ENCODE results near the gene TNIP2. TPM values are rescaled to one million over a fixed set of nuclear protein-coding genes. Genes with fewer than 3 reads are reported as not detected.
A peak's percentile ranks its signal among the peaks of the same experiment; 100 is the strongest.
"Not testable (repeated sequence)": the region's sequence is repeated elsewhere in the genome, so short reads cannot be mapped to it uniquely, and the experiment has no call there.

Gene TNIP2
- total RNA-seq, 1 experiment from 2014 or later, result 74.0 TPM

DNA sequence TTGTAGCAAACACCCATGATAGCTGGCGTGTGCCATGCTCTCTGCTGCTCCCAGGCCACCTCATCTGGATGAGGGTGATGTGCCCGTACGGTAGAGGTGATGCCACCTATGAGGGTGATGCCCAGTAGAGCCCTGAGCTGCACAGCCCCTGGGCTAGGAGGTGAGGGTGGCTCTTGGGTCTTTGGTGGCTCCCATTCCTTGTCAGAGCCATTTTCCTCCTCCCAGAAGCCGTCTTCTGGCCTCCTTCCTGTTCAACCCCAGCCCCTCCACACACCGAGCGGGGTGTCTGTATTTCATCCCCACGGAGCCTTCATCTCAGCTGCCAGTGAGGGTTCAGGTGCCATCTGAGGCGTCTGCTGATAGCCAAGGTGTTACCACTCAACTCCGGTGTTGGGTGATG, 12.0 kb upstream of the TNIP2 start:
- DNase-seq (ENCODE audit: low spot score), result no peak

DNA sequence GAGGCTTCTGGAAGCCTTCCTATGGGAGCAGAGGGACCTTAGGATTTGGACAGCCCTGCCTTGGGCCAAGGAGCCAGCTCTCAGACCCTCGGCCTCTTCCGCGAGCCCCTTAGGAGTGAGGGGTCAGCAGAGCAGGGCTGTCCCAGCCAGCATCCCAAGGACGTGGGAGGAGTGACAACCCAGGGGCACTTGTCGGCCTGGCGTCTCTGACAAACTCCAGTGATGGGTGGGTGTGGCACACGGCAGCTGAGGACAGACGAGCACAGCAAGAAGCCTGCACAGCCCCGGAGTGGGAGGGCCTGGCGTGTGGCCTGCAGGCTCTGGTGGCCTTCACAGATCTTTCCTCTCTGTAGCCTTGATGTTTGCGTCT, 11.6 kb upstream of the TNIP2 start:
- no peak for DNase-seq (ENCODE audit: low spot score)

DNA sequence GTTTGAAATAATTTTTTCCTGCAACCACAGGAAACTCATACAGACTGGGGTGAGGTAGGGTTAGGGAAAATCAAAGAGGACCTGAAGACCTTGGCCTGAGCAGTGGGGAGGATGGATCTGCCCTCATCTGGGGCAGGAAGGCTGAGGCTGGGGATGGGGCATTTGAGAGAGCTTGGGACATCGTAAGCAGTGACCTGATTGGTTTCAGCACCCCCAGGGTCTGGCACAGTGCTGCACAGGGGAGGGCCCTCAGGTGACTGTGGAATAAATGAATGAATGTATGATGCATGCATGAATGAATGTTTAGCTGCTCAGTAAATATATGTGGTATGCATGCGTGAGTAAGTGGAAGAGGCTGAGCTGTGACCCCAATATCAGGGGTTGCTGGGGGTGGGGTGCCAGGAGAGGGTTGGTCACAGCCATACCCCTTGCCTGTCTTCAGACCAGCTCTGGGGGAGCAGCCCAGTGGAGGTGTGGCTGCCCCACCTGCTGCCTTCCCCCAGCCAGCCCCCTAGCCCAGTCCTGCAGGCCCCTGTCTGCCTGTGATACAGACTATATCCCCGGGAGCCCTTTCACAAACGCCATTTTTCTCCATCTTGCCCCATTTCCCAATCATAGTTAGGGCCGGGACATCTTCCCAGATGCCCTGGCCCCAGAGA, 11.0 kb upstream of the TNIP2 start:
- no peak for DNase-seq (ENCODE audit: low spot score)

DNA sequence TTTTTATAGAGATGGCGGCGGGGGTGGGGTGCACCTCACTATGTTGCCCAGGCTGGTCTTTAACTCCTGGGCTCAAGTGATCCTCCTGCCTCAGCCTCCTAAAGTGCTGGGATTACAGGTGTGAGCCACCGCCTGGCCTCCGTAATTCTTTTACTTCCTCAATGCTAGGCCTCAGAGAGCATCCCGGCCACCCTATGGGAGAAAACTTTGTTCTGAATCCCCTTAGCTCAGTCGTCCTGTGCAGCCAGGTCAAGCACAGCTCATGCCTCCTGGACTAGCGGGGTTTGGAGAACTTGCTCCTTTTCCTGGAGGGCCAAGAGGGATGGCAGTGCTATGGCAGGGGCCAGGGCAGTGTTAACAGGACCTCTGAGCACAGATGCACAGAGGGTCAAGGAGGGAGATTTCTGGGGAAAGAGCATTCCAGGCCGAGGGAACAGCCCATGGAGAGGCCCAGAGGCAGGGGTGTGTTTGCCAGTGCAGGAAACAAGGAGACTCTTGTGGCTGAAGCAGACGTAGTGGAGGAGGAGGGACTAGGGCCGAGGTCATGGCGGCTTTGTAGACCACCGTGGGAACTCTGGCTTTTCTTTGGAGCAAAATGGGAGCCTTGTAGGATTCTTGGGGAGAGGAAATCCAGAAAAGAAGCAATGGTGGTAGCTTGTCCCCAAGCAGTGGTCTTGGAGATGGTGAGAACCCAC, 9.8 kb upstream of the TNIP2 start:
- no peak for DNase-seq (ENCODE audit: low spot score)

DNA sequence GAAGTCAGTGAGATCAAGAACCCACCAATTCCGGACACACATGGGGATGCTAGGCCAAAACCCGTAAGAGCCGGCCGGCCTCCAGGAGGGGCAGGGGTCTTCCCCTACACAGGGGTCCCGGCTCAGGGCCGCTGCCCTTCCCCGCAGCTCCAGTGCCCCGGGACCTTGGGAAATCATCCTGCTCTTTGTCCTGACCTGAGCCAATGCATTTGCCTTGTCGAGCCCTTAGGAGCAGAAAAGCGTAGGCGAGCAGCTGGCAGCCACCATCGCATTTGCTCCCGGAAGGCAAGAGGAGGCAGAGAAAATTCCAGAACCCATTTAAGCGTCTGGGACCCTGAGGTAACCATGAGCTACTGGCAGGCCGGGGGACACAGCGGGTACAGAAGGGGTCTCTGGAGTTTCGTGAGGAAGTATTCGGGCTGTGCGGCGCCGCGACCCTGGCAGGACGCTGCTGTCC, 7.4 kb upstream of the TNIP2 start:
- no peak for DNase-seq (ENCODE audit: low spot score)

DNA sequence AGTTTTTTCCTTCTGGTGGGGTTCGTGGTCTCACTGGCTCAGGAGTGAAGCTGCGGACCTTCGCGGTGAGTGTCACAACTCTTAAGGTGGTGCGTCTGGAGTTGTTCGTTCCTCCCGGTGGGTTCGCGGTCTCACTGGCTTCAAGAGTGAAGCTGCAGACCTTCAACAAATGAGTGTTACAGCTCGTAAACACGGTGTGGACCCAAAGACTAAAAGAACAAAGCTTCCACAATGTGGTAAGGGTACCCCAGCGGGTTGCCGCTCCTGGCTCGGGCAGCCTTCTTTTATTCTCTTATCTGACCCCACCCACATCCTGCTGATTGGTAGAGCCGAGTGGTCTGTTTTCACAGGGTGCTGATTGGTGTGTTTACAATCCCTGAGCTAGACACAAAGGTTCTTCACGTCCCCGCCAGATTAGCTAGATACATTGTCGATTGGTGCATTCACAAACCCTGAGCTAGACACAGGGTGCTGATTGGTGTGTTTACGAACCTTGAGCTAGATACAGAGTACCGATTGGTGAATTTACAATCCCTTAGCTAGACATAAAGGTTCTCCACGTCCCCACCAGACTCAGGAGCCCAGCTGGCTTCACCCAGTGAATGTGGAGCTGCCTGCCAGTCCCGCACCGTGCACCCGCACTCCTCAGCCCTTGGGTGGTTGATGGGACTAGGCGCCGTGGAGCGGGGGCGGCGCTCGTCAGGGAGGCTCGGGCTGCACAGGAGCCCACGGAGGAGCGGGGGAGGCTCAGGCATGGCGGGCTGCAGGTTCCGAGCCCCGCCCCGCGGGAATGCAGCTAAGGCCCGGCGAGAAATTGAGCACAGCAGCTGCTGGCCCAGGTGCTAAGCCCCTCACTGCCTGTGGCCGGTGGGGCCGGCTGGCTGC, 6.6 kb upstream of the TNIP2 start:
- DNase-seq (ENCODE audit: low spot score), result not testable (repeated sequence)

DNA sequence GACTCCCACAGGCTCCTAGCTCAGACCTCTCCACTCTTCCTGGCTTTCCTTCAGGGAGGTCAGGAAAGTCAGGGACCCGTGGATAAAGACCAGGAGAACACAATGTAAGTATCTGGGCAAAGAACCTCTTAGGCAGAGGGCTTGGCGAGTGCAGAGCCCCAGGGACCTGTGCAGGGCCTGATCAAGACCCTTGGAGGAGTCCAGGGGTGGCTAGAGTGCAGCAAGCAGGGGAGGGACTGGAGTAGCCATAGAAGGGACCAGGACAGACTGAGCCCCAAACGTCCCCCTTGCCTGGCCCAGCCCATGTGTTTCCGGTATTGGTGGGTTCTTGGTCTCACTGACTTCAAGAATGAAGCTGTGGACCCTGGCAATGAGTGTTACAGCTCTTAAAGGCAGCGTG, 5.9 kb upstream of the TNIP2 start:
- no peak for DNase-seq (ENCODE audit: low spot score)

DNA sequence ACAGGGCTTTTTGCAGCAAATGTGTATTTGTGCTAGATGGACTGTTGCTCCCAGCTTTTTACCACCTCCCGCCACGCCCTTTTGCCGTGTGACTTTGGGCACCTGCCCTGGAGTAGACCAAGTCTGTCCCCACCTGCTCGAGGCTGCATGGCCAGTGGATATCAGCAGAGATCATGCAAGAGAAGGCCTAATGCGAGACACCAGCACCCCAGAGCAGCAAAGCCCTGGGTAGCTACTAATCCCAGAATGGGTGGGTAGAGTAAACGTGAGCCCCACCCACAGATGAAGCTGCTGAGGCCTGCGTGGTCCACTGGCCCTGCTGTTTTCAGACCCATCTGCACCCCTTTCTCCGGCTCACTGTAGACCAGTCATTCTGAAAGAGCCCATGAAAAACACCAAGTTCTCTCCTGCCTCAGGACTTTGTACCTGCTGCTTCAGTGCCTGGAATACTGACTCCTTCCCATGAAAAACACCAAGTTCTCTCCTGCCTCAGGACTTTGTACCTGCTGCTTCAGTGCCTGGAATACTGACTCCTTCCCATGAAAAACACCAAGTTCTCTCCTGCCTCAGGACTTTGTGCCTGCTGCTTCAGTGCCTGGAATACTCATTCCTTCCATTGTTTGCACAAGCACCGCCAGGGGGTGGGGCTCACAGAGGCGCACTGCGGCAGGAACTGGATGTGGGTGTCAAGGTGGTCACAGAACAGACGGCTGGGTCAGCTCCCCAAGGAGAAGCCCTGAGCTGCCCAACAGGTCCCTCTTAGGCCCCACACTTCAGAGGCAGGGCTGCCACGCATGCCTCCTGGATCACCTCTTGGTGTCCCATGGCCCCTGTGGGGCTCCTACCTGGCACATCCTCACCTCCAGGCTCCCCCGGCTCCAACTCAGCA, 5.1 kb upstream of the TNIP2 start:
- DNase-seq (ENCODE audit: low spot score), result no peak

DNA sequence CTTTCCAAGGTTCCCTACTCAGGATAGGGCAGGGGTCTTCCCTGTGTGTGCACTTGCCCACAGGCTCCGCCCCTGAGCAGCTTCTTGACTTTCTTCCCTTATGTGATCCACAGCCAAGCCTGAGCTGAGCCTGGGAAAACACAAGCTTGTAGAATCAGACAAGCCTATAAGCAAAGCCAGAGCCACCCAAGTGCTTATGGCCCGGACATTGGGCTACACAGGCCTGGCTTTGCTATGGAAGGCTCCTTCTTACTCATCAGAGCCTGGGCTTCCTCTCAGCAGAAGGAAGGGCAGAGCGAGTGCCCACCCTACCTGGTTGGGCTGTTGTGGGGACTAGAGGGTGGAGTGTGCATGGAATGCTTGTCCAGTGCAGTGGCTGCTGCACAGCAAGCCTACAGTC, 1.3 kb upstream of the TNIP2 start:
- no peak for DNase-seq (ENCODE audit: low spot score)

DNA sequence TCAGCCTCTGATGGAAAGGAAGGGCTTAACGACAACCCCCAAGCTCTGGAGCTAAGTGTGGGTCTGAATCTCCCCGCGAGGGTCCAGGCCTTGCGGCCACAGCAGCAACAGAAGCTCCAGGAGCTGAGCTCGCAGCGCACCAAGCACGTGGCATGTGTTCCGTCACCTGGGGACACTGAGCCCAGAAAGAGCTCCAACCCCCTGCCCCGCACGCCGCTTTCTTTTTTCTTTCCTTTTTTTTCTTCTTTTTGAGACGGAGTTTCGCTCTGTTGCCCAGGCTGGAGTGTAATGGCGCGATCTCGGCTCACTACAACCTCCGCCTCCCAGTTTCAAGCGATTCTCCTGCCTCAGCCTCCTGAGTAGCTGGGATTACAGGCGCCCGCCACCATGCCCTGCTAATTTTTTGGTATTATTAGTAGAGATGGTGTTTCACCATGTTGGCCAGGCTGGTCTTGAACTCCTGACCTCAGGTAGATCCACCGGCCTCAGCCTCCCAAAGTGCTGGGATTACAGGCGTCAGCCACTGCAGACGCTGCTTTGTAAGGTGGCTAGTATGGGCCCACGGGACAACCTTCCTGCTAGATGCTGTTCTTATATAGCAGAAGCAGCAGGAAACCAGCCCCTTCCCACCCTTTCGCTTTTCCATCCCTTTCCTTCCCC, 685 bp upstream of the TNIP2 start:
- DNase-seq (ENCODE audit: low spot score), result no peak

DNA sequence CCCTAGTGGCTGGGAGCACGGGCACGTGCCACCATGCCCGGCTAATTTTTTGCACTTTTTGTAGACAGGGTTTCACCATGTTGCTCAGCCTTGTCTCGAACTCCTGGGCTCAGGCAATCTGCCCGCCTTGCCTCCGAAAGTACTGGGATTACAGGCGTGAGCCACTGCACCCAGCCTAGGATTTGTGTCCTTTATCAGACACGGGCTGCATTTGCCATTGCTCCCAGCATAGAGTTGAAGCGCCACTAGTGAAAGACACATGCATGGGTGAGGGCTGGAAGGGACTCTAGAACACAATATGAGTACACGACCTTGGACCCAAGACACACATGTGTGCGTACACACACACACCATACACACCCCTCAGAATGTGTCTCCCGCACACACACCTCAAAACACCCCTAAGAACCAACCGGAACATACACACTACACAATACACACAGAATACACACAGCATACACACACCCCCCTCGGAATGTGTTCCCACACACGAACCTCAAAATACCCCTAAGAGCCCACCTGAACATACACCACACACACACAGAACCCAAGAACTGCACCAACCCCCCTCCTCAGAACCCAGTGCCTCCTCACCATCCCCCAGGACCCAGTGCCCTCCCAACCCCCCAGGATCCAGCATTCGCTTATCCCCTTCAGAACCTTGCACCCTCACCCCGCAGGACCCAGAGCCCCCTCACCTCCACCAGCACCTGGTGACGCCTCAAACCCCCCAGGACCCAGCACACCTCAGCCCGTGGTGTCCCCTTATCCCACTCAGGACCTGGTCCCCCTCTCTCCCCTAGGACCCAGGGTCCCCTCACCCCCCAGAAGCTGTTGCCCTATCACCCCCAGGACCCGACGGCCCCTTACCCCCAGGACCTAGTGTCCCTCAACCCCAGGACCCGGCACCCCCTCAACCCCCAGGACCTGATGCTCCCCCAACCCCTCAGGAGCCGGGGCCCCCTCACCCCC, 1.0 kb downstream of the TNIP2 start:
- no peak for DNase-seq (ENCODE audit: low spot score)

DNA sequence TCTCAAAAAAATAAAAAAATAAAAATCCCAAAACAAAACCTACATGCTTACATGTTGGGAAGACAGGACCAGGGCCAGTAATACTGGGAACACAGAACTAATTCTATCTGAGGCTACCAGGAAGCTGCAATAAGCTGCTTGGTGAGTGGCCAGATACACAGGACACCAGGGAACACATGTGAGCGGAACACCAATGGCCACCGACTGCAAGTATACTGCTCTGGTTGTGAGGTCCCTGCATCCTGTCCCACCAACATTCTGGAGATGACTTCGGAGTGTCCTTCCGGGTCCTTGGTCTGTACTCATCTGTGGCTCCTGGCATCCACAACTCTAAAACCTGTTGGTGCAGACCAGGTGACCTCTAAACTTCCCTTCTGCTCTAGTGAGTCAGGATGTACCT, 2.7 kb downstream of the TNIP2 start:
- DNase-seq (ENCODE audit: low spot score), result no peak

DNA sequence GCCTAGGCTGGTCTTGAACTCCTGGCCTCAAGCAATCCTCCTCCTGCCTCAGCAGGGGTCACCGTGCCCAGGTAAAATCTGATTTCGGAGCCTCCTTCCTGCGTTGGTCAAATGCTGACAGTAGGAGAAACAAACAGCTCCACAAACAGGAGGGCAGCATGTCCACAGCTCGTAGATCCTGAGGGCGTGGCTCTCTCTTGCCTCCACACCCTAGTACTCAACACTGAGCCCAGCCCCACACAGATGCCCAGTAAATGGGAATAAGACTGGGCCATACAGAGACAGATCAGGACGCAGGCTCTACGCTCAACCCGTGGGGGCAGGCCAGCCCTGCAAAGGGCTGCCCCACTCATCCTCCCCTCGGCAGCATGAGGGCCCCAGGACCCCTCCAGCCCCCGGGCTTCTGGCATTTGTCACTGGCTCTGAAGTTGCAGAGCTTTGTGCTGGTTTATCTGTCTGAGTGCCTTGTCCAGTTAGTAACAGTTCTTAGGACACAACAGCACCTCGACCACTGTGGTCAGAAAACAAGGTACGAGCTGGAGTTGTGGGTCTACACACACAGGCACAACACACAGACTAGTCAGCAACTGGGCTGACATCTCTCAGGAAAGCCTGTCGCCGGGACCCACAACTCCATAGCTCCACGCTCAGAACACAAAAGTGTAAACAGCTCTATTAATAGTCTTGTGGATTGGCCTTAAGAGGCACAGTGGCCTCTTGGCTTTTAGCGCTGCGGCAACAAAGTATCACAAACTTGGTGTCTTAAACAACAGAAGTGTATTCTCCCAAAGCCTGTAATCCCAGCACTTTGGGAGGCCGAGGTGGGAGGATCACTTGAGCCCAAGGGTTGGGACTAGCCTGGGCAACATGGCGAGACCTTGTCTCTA, 5.2 kb downstream of the TNIP2 start:
- DNase-seq (ENCODE audit: low spot score), result no peak

DNA sequence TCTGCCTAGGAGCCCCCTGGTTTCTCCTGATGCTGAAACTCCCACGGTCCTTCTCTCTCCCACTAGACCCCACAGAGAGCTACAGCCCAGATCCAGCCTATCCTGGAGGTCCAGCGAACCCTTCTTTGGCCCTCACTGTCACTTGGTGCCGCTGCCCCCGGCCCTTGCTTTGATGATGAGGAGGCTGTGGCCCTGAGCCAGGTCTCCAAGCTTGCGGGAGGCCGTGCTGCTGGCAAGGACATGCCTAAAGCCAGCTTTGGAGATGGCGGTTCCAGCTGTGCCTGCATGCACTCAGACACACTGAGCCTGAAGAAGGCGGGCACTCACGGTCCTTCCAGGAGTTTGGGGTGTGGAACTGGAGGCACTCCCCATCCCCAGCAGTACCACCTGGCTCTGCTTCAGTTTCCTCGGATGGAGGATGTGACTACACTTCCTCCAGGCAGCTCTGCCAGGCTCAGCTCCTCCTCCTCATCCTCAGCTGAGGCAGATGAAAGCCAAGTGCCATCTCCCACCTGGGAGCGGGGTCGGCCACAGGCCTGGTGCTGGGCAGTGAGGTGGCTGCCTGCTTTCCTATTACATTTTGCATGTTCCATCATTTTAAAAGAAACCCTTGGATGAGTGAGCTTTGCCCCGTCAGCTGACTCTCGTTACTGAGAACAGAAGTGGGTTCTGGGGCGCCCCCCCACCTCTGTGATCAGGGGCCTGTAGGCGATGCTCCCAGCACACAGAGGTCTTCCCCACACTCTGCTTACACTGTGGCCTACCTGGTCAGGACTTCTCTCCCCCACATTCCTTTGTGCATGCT, 9.0 kb downstream of the TNIP2 start:
- DNase-seq (ENCODE audit: low spot score), result peak; percentile 59

DNA sequence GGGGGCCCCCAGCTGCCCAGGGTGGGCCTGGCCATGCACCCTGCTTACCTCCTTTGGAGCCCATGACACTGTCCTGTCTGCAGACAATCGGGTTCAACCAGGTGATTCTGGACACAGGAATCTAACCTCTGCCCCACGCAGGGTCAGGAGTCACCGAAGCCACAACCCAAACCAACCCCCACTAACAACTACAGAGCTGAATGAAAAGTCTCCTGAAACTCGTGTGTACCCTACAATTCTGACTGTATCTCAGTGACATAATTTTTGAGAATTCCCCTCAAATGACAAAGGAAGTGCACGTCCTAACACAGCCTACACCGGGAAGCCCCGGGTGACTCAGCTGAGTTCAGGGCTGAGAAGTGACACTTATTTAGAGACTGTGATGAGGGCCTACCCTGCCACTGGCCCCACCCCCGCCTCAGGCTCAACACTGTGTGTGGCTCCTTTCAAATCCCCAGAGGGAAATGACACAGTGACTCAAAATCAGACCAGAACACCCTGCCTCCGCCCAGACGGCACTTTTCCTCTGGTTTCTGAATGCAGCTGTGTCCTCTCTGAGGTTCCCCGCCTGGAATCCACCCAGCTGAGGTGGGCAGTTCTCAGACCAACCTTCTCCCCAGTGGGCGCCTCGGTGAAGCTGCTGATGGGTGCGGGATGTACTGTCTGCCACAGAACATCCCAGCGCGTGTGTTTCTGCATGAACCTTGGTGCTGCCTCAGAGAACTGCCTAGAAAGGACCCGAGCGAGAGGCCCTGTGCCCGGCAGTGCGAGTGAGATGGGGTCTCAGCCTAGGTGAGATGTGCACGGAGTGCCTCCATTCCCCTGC, 9.9 kb downstream of the TNIP2 start:
- peak; percentile 92 for DNase-seq (ENCODE audit: low spot score)

DNA sequence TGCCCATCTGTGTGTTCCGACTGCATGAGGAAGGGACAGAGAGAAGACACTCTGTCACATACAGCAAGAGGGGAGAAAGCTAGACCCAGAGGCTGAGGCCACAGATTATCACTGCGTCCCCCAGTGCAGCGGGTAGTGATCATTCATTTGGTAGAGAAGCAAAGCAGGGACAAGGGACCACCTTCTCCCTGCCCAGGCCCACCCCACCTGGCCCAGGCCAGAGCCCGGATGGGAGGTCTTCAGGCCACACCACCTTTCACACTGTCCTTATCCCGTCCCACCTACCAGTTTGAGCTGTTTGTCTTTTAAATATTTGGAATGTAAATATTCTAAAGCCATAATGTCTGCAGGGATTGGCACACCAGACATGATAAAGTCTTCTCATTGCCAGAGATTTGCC, 10.6 kb downstream of the TNIP2 start:
- no peak for DNase-seq (ENCODE audit: low spot score)
